Hepatic stellate cell (primary cell): ENCODE measurements around the gene RAP2C.

Source experiments
- DNase-seq: peaks from one replicate; pipeline ENCODE4 v3.0.0; 2011; ENCODE audit warnings: low spot score

Gene RAP2C

GRCh38 chrX:132219343-132219768 lies at the start of gene RAP2C:
TSS of gene RAP2C (minus strand) at chrX:132219447. CDS start at chrX:132217268, 2,179 bp downstream.
- DNase-seq, result peak; percentile 69

GRCh38 chrX:132267392-132267791 lies 48.1 kb upstream of the RAP2C start:
- DNase-seq, result no peak

- DNase-seq, result no peak
These were observed 47.5 kb upstream of the RAP2C start for GRCh38 chrX:132266583-132267355.

- no peak for DNase-seq
These were observed 43.9 kb upstream of the RAP2C start for GRCh38 chrX:132263127-132263526.

GRCh38 chrX:132258509-132258908 lies 39.3 kb upstream of the RAP2C start:
- no peak for DNase-seq

- no peak for DNase-seq
These were observed 37.9 kb upstream of the RAP2C start for GRCh38 chrX:132257116-132257515.

GRCh38 chrX:132236121-132236520 lies 16.9 kb upstream of the RAP2C start:
- DNase-seq, result no peak

GRCh38 chrX:132235488-132235887 lies 16.2 kb upstream of the RAP2C start:
- DNase-seq, result no peak

GRCh38 chrX:132231587-132231986 lies 12.3 kb upstream of the RAP2C start:
- no peak for DNase-seq

- no peak for DNase-seq
These were observed 8.3 kb upstream of the RAP2C start for GRCh38 chrX:132227383-132228112.

GRCh38 chrX:132226169-132226568 lies 6.9 kb upstream of the RAP2C start:
- no peak for DNase-seq

- DNase-seq, result peak; percentile 84
These were observed 991 bp downstream of the RAP2C start for GRCh38 chrX:132218100-132218812.

- peak; percentile 55 for DNase-seq
These were observed 1.8 kb downstream of the RAP2C start for GRCh38 chrX:132217203-132218073.

- DNase-seq, result no peak
These were observed 2.4 kb downstream of the RAP2C start for GRCh38 chrX:132216806-132217202.

- DNase-seq, result no peak
These were observed 3.0 kb downstream of the RAP2C start for GRCh38 chrX:132216283-132216682.

GRCh38 chrX:132214518-132214917 lies 4.7 kb downstream of the RAP2C start:
- DNase-seq, result no peak

- DNase-seq, result no peak
These were observed 9.7 kb downstream of the RAP2C start for GRCh38 chrX:132209527-132209926.

- no peak for DNase-seq
These were observed 10.8 kb downstream of the RAP2C start for GRCh38 chrX:132208422-132208821.

- DNase-seq, result no peak
These were observed 11.3 kb downstream of the RAP2C start for GRCh38 chrX:132207996-132208395.

GRCh38 chrX:132206259-132206658 lies 13.0 kb downstream of the RAP2C start:
- DNase-seq, result no peak

- no peak for DNase-seq
These were observed 14.6 kb downstream of the RAP2C start for GRCh38 chrX:132204629-132205028.

GRCh38 chrX:132200976-132201375 lies 18.3 kb downstream of the RAP2C start:
- no peak for DNase-seq
